ENCODE results near the gene HSPB7.

HSPB7 gene

GRCh38 chr1:16009678-16010077, 8.2 kb downstream of the HSPB7 start:
- DNase-seq (ENCODE audit: low spot score): no peak
- H3K4me3 ChIP-seq (ENCODE audit: severe bottlenecking): no peak overlapping the region
- no peaks in the 10 kb centered on the region for H3K36me3 ChIP-seq (ENCODE audit: low read depth)
- H3K9me3 ChIP-seq (ENCODE audit: severe bottlenecking): no peaks in the 10 kb centered on the region
- ATAC-seq (ENCODE audit: low read depth): no peak
- TF ChIP-seq, protein P1, sequence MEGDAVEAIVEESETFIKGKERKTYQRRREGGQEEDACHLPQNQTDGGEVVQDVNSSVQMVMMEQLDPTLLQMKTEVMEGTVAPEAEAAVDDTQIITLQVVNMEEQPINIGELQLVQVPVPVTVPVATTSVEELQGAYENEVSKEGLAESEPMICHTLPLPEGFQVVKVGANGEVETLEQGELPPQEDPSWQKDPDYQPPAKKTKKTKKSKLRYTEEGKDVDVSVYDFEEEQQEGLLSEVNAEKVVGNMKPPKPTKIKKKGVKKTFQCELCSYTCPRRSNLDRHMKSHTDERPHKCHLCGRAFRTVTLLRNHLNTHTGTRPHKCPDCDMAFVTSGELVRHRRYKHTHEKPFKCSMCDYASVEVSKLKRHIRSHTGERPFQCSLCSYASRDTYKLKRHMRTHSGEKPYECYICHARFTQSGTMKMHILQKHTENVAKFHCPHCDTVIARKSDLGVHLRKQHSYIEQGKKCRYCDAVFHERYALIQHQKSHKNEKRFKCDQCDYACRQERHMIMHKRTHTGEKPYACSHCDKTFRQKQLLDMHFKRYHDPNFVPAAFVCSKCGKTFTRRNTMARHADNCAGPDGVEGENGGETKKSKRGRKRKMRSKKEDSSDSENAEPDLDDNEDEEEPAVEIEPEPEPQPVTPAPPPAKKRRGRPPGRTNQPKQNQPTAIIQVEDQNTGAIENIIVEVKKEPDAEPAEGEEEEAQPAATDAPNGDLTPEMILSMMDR (IDR thresholded peaks at IDR 0.05; ENCODE audit: poor library complexity, severe bottlenecking): no peak
- H3K27me3 ChIP-seq (ENCODE audit: insufficient read depth, poor library complexity, severe bottlenecking): no peaks in the 10 kb centered on the region
- H3K27ac ChIP-seq (ENCODE audit: poor library complexity, severe bottlenecking): no peak overlapping the region
- H3K4me1 ChIP-seq (ENCODE audit: insufficient read depth, poor library complexity, severe bottlenecking): peaks cover 4% of the 10 kb centered on the region

DNA sequence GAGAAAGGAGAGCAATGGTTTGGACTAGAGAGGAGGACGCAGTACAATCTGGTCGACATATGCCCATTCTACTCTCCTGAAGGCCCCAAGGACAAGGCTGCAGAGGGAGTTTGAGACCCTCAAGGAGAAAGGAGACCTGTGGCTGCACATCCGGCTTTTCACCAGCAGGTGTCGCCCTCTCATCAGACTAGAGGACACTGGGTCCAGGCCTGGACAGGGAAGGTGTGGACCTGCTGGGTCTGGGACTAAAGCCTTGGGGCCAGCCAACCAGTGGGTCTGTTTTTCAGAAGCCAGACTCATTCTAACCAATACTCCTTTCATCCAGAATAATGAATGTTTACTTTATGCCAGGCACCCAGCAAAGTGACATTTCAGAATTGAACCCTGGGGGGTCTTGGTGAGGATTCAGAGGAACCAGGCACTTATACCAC, 8.8 kb downstream of the HSPB7 start:
- DNase-seq (ENCODE audit: low spot score) (no peak), ATAC-seq (ENCODE audit: low read depth) (peak; percentile 49; the same call in 2 of the 3 replicates)
- Histone ChIP-seq H3K9me3 (ENCODE audit: severe bottlenecking) (no peaks in the 10 kb centered on the region), H3K4me1 (ENCODE audit: insufficient read depth, poor library complexity, severe bottlenecking) (peaks cover 4% of the 10 kb centered on the region), H3K4me3 (ENCODE audit: severe bottlenecking) (no peak overlapping the region), H3K27ac (ENCODE audit: poor library complexity, severe bottlenecking) (no peak overlapping the region), H3K27me3 (ENCODE audit: insufficient read depth, poor library complexity, severe bottlenecking) (no peaks in the 10 kb centered on the region), H3K36me3 (ENCODE audit: low read depth) (no peaks in the 10 kb centered on the region)
- TF ChIP-seq, protein P1 (IDR thresholded peaks at IDR 0.05; ENCODE audit: poor library complexity, severe bottlenecking): peak; percentile 93

DNA sequence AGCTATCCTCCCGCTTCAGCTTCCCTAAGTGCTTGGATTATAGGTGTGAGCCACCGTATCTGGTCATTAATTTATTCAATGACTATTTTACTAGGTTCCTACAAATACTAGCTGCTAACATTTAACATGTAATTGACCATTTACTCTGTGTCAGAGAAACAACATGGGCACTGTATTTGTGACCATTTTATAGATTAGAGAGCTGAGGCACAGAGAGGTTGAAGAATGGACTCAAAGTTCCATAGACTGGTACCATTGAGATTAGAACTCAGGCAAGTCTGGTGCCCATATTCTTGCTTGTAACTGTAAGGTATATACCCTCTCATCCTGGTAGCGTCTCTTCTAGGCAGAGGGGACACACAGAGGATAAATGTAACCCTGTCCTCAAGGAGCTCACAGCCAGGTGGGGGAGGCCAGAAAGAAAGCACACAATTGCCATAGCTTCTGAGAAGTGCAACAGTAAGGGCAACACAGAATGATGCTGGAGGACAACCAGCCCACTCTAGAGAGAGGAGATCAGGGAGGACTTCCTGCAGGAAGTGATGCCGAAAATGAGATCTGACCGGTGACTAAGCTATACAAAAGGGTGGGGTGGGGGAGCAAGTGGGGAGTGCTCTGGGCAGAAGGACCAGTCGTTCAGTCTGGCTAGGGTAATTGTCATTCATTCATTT, 10.0 kb downstream of the HSPB7 start:
- Histone ChIP-seq H3K9me3 (ENCODE audit: severe bottlenecking) (no peaks in the 10 kb centered on the region), H3K27ac (ENCODE audit: poor library complexity, severe bottlenecking) (peak overlapping the region; percentile 20), H3K27me3 (ENCODE audit: insufficient read depth, poor library complexity, severe bottlenecking) (no peaks in the 10 kb centered on the region), H3K4me1 (ENCODE audit: insufficient read depth, poor library complexity, severe bottlenecking) (peaks cover 4% of the 10 kb centered on the region), H3K4me3 (ENCODE audit: severe bottlenecking) (no peak overlapping the region), H3K36me3 (ENCODE audit: low read depth) (no peaks in the 10 kb centered on the region)
- ATAC-seq (ENCODE audit: low read depth) (no peak), DNase-seq (ENCODE audit: low spot score) (no peak)
- TF ChIP-seq, protein P1 (IDR thresholded peaks at IDR 0.05; ENCODE audit: poor library complexity, severe bottlenecking): no peak

- Histone ChIP-seq H3K36me3 (ENCODE audit: low read depth) (no peaks in the 10 kb centered on the region), H3K27ac (ENCODE audit: poor library complexity, severe bottlenecking) (peak overlapping the region; percentile 20), H3K27me3 (ENCODE audit: insufficient read depth, poor library complexity, severe bottlenecking) (no peaks in the 10 kb centered on the region), H3K9me3 (ENCODE audit: severe bottlenecking) (no peaks in the 10 kb centered on the region), H3K4me3 (ENCODE audit: severe bottlenecking) (no peak overlapping the region), H3K4me1 (ENCODE audit: insufficient read depth, poor library complexity, severe bottlenecking) (peaks cover 4% of the 10 kb centered on the region)
- ATAC-seq (ENCODE audit: low read depth): peak; percentile 90
- TF ChIP-seq, protein P1 (IDR thresholded peaks at IDR 0.05; ENCODE audit: poor library complexity, severe bottlenecking): peak; percentile 63
- DNase-seq (ENCODE audit: low spot score): no peak
Observed at GRCh38 chr1:16006552-16007485, 11.0 kb downstream of the HSPB7 start.

All from RWPE2 (cell line).